Prostate gland (tissue), 2 donors: ENCODE results near the gene KCNAB1.

Source experiments
- CTCF ChIP-seq, 4 experiments: fragments of 200-600 bp in 2 of 4; fragments of 450-650 bp in 2 of 4; sonication (generic) in 2 of 4; IDR thresholded peaks; 1 replicate in 3 of 4; 2 replicates in 1 of 4; pipeline ENCODE4 v1.5.1; 2016 to 2019; ENCODE audit warnings: antibody characterized with exemption in 4 of 4, mild to moderate bottlenecking in 2 of 4, moderate library complexity in 2 of 4
- POLR2A ChIP-seq: fragments of 450-650 bp; IDR thresholded peaks from one replicate; pipeline ENCODE4 v1.6.1; 2016; ENCODE audit warnings: antibody characterized with exemption, mild to moderate bottlenecking

- TF ChIP-seq POLR2A: no peak
- no peak for TF ChIP-seq CTCF (IDR thresholded peaks at IDR 0.05)
Observed at GRCh38 chr3:156148946-156149381, 28.6 kb downstream of the KCNAB1 start.
